ENCODE results near the gene PCDH11Y. TPM values are rescaled to one million over a fixed set of nuclear protein-coding genes. Genes with fewer than 3 reads are reported as not detected.
"Not testable (repeated sequence)": the region's sequence is repeated elsewhere in the genome, so short reads cannot be mapped to it uniquely, and the experiment has no call there.

The PCDH11Y gene, protein sequence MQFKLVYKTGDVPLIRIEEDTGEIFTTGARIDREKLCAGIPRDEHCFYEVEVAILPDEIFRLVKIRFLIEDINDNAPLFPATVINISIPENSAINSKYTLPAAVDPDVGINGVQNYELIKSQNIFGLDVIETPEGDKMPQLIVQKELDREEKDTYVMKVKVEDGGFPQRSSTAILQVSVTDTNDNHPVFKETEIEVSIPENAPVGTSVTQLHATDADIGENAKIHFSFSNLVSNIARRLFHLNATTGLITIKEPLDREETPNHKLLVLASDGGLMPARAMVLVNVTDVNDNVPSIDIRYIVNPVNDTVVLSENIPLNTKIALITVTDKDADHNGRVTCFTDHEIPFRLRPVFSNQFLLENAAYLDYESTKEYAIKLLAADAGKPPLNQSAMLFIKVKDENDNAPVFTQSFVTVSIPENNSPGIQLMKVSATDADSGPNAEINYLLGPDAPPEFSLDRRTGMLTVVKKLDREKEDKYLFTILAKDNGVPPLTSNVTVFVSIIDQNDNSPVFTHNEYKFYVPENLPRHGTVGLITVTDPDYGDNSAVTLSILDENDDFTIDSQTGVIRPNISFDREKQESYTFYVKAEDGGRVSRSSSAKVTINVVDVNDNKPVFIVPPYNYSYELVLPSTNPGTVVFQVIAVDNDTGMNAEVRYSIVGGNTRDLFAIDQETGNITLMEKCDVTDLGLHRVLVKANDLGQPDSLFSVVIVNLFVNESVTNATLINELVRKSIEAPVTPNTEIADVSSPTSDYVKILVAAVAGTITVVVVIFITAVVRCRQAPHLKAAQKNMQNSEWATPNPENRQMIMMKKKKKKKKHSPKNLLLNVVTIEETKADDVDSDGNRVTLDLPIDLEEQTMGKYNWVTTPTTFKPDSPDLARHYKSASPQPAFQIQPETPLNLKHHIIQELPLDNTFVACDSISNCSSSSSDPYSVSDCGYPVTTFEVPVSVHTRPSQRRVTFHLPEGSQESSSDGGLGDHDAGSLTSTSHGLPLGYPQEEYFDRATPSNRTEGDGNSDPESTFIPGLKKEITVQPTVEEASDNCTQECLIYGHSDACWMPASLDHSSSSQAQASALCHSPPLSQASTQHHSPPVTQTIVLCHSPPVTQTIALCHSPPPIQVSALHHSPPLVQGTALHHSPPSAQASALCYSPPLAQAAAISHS (N-terminal part only)
- total RNA-seq (2014; rRNA removed; shearing (Covaris generic)): 0.55 and 1.4 TPM in 2 replicates

DNA sequence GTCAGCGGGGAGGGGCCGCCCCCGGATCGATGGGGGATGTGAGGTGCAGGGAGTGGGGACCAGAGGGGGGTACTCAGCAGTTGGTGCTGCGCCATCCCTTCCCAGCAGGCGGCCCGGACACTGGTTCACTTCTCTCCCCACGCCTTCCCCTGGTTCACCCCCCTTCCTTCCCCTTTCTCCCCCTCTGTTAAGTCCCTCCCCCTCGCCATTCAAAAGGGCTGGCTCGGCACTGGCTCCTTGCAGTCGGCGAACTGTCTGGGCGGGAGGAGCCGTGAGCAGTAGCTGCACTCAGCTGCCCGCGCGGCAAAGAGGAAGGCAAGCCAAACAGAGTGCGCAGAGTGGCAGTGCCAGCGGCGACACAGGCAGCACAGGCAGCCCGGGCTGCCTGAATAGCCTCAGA, at the start of gene PCDH11Y:
PCDH11Y (plus strand) TSS at position 240 of the 400 bp plus-strand sequence. CDS start 56,804 bp downstream, outside the sequence.
- not testable (repeated sequence) for H3K4me3 ChIP-seq (ENCODE audit: insufficient read depth, low read depth, low read length); H3K27me3 ChIP-seq (ENCODE audit: control insufficient read depth, insufficient read depth, low read length); DNase-seq; H3K36me3 ChIP-seq (replicated peaks; ENCODE audit: control insufficient read depth, insufficient read depth, low read length)

DNA sequence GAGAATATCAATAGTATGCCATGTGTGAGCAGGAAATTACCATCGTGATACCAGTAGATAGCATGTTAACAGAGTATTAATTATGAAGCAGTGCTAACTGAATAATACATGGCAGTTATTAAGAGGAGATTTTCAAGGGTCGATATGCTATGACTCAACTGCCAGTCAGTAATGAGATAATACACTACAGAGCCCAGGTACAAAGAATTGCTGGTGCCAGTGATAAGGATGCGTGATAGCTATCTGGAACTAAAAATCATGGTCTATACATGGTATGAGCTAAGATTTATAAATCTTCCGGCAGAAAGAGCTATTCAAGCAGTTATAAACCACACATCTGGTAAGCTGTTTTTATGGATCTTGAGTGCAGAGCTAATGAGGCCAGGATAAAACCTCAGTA, 32.2 kb upstream of the PCDH11Y start:
- H3K36me3 ChIP-seq (replicated peaks; ENCODE audit: control insufficient read depth, insufficient read depth, low read length); DNase-seq; H3K27me3 ChIP-seq (ENCODE audit: control insufficient read depth, insufficient read depth, low read length); H3K4me3 ChIP-seq (ENCODE audit: insufficient read depth, low read depth, low read length): not testable (repeated sequence)

DNA sequence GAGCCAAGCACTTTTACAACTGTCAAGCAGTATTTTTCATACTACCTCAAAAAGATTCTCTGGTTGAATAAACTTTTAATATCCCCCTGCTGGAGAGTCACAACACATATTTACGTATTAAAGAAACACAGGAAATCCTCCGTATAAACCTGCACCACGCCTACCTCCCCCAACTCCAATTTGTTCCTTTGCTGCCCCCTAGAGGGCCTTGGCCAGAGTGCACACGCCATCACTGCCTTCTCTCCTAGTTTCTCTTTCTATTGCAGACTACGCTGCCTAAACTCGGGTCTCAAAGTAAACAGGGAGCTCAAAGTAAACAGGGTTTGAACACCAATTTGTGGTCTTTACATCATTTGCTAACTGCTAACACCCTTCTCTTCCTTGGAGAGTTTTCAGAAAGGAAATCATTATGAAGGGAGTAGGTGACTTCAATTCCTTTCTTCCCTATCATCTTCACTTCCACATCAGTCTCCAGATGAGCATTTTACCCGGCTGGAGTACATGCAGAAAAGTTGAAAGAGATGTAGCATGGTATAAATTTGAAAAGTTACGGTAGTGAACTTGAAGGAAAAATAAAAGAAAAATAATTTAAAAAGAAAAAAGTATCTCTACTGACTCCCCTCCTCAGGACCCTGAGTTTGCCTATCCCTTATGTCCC, 8.2 kb upstream of the PCDH11Y start:
- H3K27me3 ChIP-seq (ENCODE audit: control insufficient read depth, insufficient read depth, low read length); H3K4me3 ChIP-seq (ENCODE audit: insufficient read depth, low read depth, low read length); H3K36me3 ChIP-seq (replicated peaks; ENCODE audit: control insufficient read depth, insufficient read depth, low read length); DNase-seq: not testable (repeated sequence)

DNA sequence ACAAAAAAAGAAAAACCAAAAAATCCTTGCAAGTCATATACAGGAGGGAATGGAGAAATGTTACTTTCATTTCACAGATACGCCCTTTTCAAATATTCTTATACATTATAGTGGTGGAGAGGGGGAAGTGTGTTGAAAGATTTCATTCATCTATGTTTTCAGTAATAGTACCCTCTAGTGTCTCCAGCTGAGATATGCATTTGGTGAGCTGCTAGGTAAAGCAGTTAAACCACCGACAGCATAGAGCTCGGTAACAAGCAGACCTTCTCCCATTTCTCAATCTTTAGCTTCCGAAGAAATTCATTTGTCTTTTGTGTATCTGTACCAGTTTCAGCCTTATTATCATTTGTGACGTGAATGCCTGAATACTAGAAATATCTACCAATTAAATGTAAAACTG, 5.2 kb upstream of the PCDH11Y start:
- H3K4me3 ChIP-seq (ENCODE audit: insufficient read depth, low read depth, low read length); DNase-seq; H3K27me3 ChIP-seq (ENCODE audit: control insufficient read depth, insufficient read depth, low read length); H3K36me3 ChIP-seq (replicated peaks; ENCODE audit: control insufficient read depth, insufficient read depth, low read length): not testable (repeated sequence)

DNA sequence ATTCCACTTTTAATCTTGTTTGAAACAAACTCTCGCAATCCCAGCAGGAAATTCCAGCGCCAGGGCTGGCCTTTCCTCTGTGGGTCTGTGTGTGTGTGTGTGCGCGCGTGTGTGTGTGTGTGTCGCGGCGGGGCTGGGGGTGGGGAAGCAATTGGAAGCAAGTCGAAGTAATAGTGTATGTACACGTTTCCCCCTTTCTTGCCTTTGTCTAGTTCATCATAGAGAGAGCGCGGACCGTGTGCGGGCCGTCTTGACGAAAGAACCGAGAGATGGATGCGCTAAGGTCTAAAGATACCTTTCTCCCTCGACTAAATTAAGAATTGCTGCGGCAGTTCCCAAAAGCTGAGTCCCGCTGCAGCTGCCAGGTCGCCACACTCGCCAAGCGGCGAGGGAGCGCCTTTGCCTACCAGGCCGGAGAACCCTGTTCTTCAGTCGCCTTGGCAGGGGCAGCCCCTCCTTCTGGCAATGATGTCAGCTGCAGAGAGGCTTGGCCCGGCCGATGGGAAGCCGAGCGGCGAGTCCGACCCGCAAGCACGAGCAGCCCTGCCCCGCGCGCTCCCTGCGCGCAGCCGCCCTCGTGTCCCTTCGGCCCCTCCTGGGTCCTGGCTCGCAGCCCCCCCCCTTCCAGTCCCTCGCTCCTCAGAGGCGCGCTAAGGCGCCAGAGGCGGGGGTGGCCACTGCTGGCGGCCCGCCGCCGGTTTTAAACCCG, 2.5 kb downstream of the PCDH11Y start:
- H3K36me3 ChIP-seq (replicated peaks; ENCODE audit: control insufficient read depth, insufficient read depth, low read length); H3K27me3 ChIP-seq (ENCODE audit: control insufficient read depth, insufficient read depth, low read length); DNase-seq: not testable (repeated sequence)
- peak overlapping the region; percentile 21; the same call in 1 of the 2 replicates for H3K4me3 ChIP-seq (ENCODE audit: insufficient read depth, low read depth, low read length)

DNA sequence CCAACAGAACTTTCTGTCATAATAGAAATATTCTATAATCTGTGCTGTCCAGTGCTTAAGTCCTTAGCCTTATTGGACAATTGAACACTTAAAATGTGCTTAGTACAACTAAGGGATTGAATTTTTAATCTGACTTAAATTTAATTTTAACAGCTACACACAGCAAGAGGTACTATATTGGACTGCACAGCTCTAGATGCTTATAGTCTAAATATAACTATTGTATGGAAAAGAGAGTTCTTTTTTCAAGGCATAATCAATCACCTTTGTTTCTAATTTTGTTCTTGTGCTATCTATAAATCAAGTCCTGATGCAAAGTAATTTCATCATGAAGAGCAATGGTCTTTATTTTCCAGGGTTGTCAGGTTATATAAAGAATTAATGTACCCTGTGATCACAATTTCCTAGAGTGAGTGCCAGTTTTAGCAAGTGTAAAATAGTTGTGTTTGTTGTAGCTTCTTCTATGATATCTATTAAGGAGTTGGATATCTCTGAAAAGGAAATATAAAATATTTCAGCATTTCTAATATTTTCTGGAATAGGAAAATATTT, 39.0 kb downstream of the PCDH11Y start:
- not testable (repeated sequence) for H3K27me3 ChIP-seq (ENCODE audit: control insufficient read depth, insufficient read depth, low read length); H3K36me3 ChIP-seq (replicated peaks; ENCODE audit: control insufficient read depth, insufficient read depth, low read length); H3K4me3 ChIP-seq (ENCODE audit: insufficient read depth, low read depth, low read length); DNase-seq

DNA sequence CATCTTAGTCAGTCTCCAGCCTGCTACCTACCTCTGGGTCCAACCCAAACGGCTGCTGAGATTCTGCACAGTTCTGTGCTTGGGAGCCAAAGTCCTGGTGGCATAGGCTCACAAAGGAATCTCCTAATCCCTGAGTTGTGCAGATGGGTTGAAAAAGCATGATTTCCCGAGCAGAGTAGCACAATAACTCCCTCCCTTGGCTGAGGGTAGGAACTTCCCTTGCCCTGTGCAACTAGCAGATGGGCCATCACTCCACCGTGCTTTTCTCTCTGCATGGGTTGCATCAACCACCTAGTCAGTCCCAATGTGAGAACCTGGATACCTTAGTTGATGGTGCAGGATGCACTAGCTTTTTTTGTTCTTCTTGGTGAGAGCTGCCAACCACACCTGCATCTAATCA, 82.9 kb downstream of the PCDH11Y start:
- DNase-seq; H3K4me3 ChIP-seq (ENCODE audit: insufficient read depth, low read depth, low read length): not testable (repeated sequence)

DNA sequence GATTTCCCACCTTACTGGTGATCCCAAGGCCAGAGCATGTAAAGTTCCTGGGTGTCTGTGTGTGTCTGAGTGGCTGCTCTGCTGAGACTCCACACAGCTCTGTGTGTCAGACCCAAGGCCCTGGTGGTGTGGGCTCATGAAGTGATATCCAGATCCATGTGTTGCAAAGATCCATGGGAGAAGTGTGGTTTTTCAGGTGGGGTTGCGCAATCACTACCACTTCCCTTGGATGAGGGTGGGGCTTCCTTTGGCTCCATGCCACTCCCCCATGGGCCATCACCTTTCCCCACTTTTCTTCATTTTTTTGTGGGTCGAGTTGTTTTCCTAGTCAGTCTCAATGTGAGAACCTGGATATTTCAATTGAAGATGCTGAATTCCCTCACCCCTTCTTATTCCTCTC, 182.9 kb downstream of the PCDH11Y start:
- DNase-seq; H3K27me3 ChIP-seq (ENCODE audit: control insufficient read depth, insufficient read depth, low read length); H3K4me3 ChIP-seq (ENCODE audit: insufficient read depth, low read depth, low read length); H3K36me3 ChIP-seq (replicated peaks; ENCODE audit: control insufficient read depth, insufficient read depth, low read length): not testable (repeated sequence)

More for the DNA sequence above, 82.9 kb downstream of the PCDH11Y start:
- H3K36me3 ChIP-seq (replicated peaks; ENCODE audit: control insufficient read depth, insufficient read depth, low read length); H3K27me3 ChIP-seq (ENCODE audit: control insufficient read depth, insufficient read depth, low read length): not testable (repeated sequence)

DNA sequence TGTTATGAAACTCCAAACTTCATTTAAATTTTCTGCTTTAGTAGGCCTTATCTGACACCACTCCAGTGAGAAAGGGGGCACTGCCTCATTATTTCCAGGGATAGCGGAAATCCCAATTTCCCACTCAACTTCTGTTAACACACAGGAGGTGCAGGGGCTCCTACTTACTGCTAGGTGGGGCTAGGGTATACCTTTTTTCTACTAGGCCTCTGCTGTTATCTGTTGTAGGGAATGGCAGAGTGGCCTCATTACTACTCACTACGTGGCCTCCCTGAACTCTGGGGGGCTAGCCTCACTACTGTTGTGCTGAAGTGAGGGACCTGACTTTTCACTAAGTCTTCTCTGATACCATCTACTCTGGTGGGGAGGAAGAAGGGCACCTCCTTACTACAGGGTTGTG, 215.0 kb downstream of the PCDH11Y start:
- H3K27me3 ChIP-seq (ENCODE audit: control insufficient read depth, insufficient read depth, low read length); DNase-seq; H3K4me3 ChIP-seq (ENCODE audit: insufficient read depth, low read depth, low read length); H3K36me3 ChIP-seq (replicated peaks; ENCODE audit: control insufficient read depth, insufficient read depth, low read length): not testable (repeated sequence)

DNA sequence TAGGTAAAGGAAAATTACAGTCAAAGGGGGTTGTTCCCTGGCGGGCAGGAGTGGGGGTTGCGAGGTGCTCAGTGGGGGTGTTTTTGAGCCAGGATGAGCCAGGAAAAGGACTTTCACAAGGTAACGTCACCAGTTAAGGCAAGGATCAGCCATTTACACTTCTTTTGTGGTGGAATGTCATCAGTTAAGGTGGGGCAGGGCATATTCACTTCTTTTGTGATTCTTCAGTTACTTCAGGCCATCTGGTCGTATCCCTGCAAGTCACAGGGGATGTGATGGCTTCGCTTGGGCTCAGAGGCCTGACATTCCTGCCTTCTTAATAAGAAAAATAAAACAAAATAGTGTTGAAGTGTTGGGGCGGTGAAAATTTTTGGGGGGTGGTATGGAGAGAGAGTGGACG, 324.8 kb downstream of the PCDH11Y start:
- DNase-seq; H3K4me3 ChIP-seq (ENCODE audit: insufficient read depth, low read depth, low read length); H3K36me3 ChIP-seq (replicated peaks; ENCODE audit: control insufficient read depth, insufficient read depth, low read length); H3K27me3 ChIP-seq (ENCODE audit: control insufficient read depth, insufficient read depth, low read length): not testable (repeated sequence)

DNA sequence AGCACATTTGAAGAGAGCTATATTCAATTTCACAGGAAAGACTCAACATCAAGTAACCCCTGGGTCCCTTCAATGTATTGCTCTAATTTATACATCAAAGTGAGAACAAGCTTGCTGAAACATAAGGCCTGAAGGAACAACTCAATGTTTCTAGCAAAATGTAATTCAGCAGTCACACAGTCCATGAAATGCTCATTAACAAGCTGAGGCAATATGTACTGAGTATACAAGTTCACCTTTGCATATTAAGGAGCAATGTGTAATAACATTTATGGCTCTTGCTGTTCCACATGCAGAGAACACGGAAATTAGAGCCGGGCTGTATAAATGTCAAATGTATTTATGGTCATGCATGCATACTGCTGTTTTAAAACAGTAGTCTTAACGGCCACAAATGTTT, 342.1 kb downstream of the PCDH11Y start:
- H3K36me3 ChIP-seq (replicated peaks; ENCODE audit: control insufficient read depth, insufficient read depth, low read length); H3K4me3 ChIP-seq (ENCODE audit: insufficient read depth, low read depth, low read length); H3K27me3 ChIP-seq (ENCODE audit: control insufficient read depth, insufficient read depth, low read length); DNase-seq: not testable (repeated sequence)

DNA sequence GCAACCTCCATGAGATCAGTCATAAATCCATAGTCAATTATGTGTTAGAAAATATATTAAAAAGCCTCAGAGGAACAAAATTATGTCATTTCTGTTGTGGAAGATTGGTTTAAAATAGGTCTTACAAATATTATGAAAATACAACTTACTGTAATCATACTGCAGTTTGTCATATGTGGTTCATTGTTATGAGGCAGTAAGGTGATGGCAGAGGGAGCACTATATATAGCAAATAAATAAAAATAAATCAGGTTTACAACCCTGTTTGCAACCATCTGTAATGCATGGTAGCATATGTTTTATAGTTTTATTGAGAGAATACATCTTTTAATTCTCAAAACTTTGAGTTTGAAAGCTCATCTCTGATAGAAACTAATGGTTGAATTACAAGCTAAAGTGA, 543.6 kb downstream of the PCDH11Y start:
- H3K27me3 ChIP-seq (ENCODE audit: control insufficient read depth, insufficient read depth, low read length); H3K36me3 ChIP-seq (replicated peaks; ENCODE audit: control insufficient read depth, insufficient read depth, low read length); H3K4me3 ChIP-seq (ENCODE audit: insufficient read depth, low read depth, low read length); DNase-seq: not testable (repeated sequence)

DNA sequence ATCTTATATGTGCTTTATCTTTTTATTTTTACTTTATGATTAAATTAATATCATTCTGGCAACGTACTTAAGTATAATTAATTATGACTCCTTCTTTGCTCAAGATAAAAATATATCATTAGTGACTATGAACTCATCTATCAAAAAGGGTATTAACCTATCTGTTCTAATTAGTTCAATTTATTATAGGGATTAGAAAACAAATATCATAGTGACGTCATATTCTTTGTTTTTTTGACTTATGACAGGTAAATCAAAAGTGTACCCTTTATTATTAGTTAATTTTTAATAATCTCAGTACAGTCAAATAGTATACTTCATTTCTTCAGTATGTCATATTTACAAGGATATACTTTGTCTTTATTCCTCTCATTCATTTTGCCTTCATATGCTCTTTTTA, 638.5 kb downstream of the PCDH11Y start:
- H3K4me3 ChIP-seq (ENCODE audit: insufficient read depth, low read depth, low read length); H3K27me3 ChIP-seq (ENCODE audit: control insufficient read depth, insufficient read depth, low read length); DNase-seq; H3K36me3 ChIP-seq (replicated peaks; ENCODE audit: control insufficient read depth, insufficient read depth, low read length): not testable (repeated sequence)
